ENCODE data around the gene EXOC3L4. TPM values are rescaled to one million over a fixed set of nuclear protein-coding genes. Genes with fewer than 3 reads are reported as not detected.
A peak's percentile ranks its signal among the peaks of the same experiment; 100 is the strongest.

EXOC3L4 gene
- total RNA-seq, 1 donor from 2014 or later, result not detected

- no peak overlapping the region for H3K4me3 ChIP-seq (ENCODE audit: low read depth, low read length)
- TF ChIP-seq CTCF (IDR thresholded peaks at IDR 0.05; ENCODE audit: insufficient read depth, low read length, severe bottlenecking), result no peak
- DNase-seq (ENCODE audit: low read depth), result no peak
- no peak for FAIRE-seq
- no peaks in the 10 kb centered on the region for H3K36me3 ChIP-seq (ENCODE audit: control insufficient read depth, insufficient read depth, low read length)
- H3K27me3 ChIP-seq (ENCODE audit: control insufficient read depth, insufficient read depth, low read length), result peaks cover 10% of the 10 kb centered on the region
Measured at GRCh38 chr14:103139132-103140025, 44.9 kb downstream of the EXOC3L4 start.

- no peak for DNase-seq (ENCODE audit: low read depth)
- no peak overlapping the region for H3K4me3 ChIP-seq (ENCODE audit: low read depth, low read length)
Measured at GRCh38 chr14:103140316-103141109, 46.0 kb downstream of the EXOC3L4 start.

GRCh38 chr14:103141117-103141796 is 46.7 kb downstream of the EXOC3L4 start:
- no peaks in the 10 kb centered on the region for H3K36me3 ChIP-seq (ENCODE audit: control insufficient read depth, insufficient read depth, low read length)
- DNase-seq (ENCODE audit: low read depth) (no peak), FAIRE-seq (no peak)
- H3K27me3 ChIP-seq (ENCODE audit: control insufficient read depth, insufficient read depth, low read length), result peaks cover 10% of the 10 kb centered on the region
- H3K4me3 ChIP-seq (ENCODE audit: low read depth, low read length), result no peak overlapping the region
- peak; percentile 74 for TF ChIP-seq CTCF (IDR thresholded peaks at IDR 0.05; ENCODE audit: insufficient read depth, low read length, severe bottlenecking)

More at GRCh38 chr14:103140316-103141109, 46.0 kb downstream of the EXOC3L4 start:
- H3K36me3 ChIP-seq (ENCODE audit: control insufficient read depth, insufficient read depth, low read length), result no peaks in the 10 kb centered on the region
- H3K27me3 ChIP-seq (ENCODE audit: control insufficient read depth, insufficient read depth, low read length), result peaks cover 10% of the 10 kb centered on the region
- TF ChIP-seq CTCF (IDR thresholded peaks at IDR 0.05; ENCODE audit: insufficient read depth, low read length, severe bottlenecking), result no peak
- FAIRE-seq, result peak; percentile 80

- TF ChIP-seq CTCF (IDR thresholded peaks at IDR 0.05; ENCODE audit: insufficient read depth, low read length, severe bottlenecking), result no peak
- Histone ChIP-seq H3K36me3 (ENCODE audit: control insufficient read depth, insufficient read depth, low read length) (no peaks in the 10 kb centered on the region), H3K4me3 (ENCODE audit: low read depth, low read length) (no peak overlapping the region), H3K27me3 (ENCODE audit: control insufficient read depth, insufficient read depth, low read length) (peaks cover 10% of the 10 kb centered on the region)
- DNase-seq (ENCODE audit: low read depth) (no peak), FAIRE-seq (no peak)
Measured at GRCh38 chr14:103142026-103142425, 47.5 kb downstream of the EXOC3L4 start.

- no peak for TF ChIP-seq CTCF (IDR thresholded peaks at IDR 0.05; ENCODE audit: insufficient read depth, low read length, severe bottlenecking)
Measured at GRCh38 chr14:103142721-103143302, 48.3 kb downstream of the EXOC3L4 start.

More at GRCh38 chr14:103142721-103143302, 48.3 kb downstream of the EXOC3L4 start:
- H3K27me3 ChIP-seq (ENCODE audit: control insufficient read depth, insufficient read depth, low read length), result peaks cover 10% of the 10 kb centered on the region
- H3K4me3 ChIP-seq (ENCODE audit: low read depth, low read length), result no peak overlapping the region
- FAIRE-seq, result peak; percentile 76
- DNase-seq (ENCODE audit: low read depth), result no peak
- no peaks in the 10 kb centered on the region for H3K36me3 ChIP-seq (ENCODE audit: control insufficient read depth, insufficient read depth, low read length)
